ENCODE measurements around the gene UQCC5.

The UQCC5 gene

DNA sequence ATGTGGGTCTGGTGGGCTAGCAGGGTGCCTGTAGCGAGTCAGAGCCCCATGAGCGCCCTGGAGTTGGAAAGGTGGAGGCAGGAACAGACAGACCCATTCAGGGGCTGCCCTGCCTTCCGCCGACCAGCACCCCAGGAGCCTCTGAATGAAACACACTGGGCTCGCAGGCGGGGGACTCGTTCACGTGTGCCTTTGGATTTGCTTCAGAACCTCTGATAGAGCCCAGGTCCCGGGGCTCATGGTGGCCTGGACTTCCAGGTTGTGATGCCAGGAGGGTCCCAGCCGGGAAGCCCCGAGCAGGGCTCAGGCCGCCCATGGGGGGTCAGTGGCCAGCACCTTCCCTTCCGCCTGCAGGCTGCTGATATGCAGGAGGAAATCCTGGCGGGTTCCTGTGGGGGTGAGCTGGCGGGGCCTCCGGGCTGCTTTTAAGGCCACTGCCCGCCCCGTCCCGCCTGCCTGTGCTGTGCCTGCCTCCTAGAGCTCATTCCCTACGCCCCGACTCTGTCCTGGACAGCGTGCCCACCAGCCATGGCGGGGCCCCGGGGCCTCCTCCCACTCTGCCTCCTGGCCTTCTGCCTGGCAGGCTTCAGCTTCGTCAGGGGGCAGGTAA lies 41.4 kb upstream of the UQCC5 start, which contains the start of gene STAB1:
Gene STAB1 (plus strand): TSS at position 453 of the 610 bp plus-strand sequence. CDS start 76 bp downstream, at position 529.
- H3K4me1 ChIP-seq: peaks cover 0 to 23% (median 0%) of the 10 kb centered on the region in 4 donors
- H3K9me3 ChIP-seq: no peaks in the 10 kb centered on the region
- H3K36me3 ChIP-seq: peaks cover 30 to 40% (median 33%) of the 10 kb centered on the region in 3 donors
- intact Hi-C loops (cut with DNase I; ENCODE audit: low total_unique reads): no loop called here
- H3K4me3 ChIP-seq: peak within 1 kb of the TSS; percentile 37 to 39
- peak within 1 kb of the TSS; percentile 9 to 42 for H3K27ac ChIP-seq
- H3K27me3 ChIP-seq: no peaks in the 10 kb centered on the region
- TF ChIP-seq, protein P1, sequence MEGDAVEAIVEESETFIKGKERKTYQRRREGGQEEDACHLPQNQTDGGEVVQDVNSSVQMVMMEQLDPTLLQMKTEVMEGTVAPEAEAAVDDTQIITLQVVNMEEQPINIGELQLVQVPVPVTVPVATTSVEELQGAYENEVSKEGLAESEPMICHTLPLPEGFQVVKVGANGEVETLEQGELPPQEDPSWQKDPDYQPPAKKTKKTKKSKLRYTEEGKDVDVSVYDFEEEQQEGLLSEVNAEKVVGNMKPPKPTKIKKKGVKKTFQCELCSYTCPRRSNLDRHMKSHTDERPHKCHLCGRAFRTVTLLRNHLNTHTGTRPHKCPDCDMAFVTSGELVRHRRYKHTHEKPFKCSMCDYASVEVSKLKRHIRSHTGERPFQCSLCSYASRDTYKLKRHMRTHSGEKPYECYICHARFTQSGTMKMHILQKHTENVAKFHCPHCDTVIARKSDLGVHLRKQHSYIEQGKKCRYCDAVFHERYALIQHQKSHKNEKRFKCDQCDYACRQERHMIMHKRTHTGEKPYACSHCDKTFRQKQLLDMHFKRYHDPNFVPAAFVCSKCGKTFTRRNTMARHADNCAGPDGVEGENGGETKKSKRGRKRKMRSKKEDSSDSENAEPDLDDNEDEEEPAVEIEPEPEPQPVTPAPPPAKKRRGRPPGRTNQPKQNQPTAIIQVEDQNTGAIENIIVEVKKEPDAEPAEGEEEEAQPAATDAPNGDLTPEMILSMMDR (IDR thresholded peaks at IDR 0.05): no peak
- DNase-seq: peak in 1 of 2 donors; percentile 66

DNA sequence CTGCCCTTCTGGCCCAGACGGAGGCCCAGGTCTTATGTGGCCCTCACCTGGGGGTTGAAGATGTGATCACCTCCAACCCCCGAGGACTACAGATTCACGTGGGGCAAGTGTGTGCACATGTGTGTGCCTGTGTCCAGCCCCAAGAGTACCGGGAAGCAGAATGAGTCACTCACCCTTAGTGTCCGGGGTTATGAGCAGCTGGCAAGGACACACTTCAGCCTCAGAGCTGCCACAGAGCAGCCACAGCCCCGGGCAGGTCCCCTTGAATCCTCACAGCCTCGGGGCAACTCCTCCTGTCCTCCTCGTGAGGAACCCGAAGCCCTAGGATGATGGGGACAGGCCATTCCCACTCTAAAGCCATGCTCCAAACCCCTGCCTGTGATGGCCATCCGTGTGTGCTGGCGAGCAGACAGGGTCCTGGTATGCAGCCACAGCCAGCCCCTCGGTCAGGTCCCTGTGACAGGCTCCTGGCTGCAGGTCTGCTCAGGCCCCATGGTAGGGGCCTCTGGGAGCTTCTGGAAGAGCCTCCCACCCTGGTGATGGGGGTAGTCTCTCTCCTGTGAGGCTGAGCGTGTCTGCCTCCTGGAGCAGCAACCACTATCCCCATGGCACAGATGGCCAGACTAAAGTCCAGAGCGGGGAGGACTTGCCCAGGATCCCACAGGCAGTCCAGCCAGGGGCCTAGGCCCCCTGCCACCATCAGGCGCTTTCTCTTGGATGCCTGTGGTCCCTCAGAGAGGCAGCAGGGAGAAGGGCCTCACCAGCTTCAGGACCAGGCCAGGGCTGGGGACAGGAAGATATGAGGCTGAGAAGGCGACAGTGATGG lies 40.4 kb upstream of the UQCC5 start:
- no peak for DNase-seq
- intact Hi-C loops (cut with DNase I; ENCODE audit: low total_unique reads): no loop called here
- TF ChIP-seq, protein P1 (IDR thresholded peaks at IDR 0.05): no peak
- no peaks in the 10 kb centered on the region for H3K27me3 ChIP-seq
- peaks cover 20 to 30% (median 23%) of the 10 kb centered on the region in 3 donors for H3K36me3 ChIP-seq
- H3K9me3 ChIP-seq: no peaks in the 10 kb centered on the region
- H3K4me1 ChIP-seq: peaks cover 0 to 16% (median 0%) of the 10 kb centered on the region in 4 donors
- peak overlapping the region; percentile 37 to 39 for H3K4me3 ChIP-seq
- H3K27ac ChIP-seq: peak overlapping the region; percentile 9 to 42

GRCh38 chr3:52498137-52499054 lies 38.0 kb upstream of the UQCC5 start:
- intact Hi-C loops (cut with DNase I; ENCODE audit: low total_unique reads): no loop called here
- DNase-seq: peak; percentile 73 to 79
- Histone ChIP-seq H3K4me1 (peaks cover 0 to 16% (median 0%) of the 10 kb centered on the region in 4 donors), H3K36me3 (peaks cover 0 to 6% (median 0%) of the 10 kb centered on the region in 3 donors), H3K4me3 (no peak overlapping the region), H3K27me3 (no peaks in the 10 kb centered on the region), H3K27ac (no peak overlapping the region), H3K9me3 (no peaks in the 10 kb centered on the region)
- TF ChIP-seq, protein P1 (IDR thresholded peaks at IDR 0.05): no peak

DNA sequence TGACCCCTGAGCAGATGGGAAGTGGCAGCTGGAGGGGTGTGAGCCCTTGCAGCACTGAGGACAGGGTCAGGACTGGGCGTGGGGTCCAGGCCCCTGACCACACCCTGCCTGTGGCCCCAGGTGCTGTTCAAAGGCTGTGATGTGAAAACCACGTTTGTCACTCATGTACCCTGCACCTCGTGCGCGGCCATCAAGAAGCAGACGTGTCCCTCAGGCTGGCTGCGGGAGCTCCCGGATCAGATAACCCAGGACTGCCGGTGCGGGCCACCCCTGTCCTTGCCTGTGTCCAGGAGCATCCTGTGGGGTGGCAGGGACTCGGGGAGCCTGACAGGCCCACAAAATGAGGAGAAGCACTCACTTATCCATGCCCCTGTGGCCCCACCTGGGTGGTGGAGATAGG lies 35.4 kb upstream of the UQCC5 start:
- no peaks in the 10 kb centered on the region for H3K9me3 ChIP-seq
- H3K4me1 ChIP-seq: peaks cover 0 to under 1% (median 0%) of the 10 kb centered on the region in 4 donors
- DNase-seq: no peak
- no peak overlapping the region for H3K4me3 ChIP-seq
- intact Hi-C loops (cut with DNase I; ENCODE audit: low total_unique reads): no loop called here
- no peaks in the 10 kb centered on the region for H3K27me3 ChIP-seq
- H3K27ac ChIP-seq: no peak overlapping the region
- TF ChIP-seq, protein P1 (IDR thresholded peaks at IDR 0.05): no peak
- peaks cover 0 to 4% (median 0%) of the 10 kb centered on the region in 3 donors for H3K36me3 ChIP-seq

- Histone ChIP-seq H3K4me3 (no peak overlapping the region), H3K9me3 (no peaks in the 10 kb centered on the region), H3K36me3 (peaks cover 0 to 4% (median 0%) of the 10 kb centered on the region in 3 donors), H3K27ac (no peak overlapping the region), H3K27me3 (no peaks in the 10 kb centered on the region), H3K4me1 (no peaks in the 10 kb centered on the region)
- TF ChIP-seq, protein P1 (IDR thresholded peaks at IDR 0.05): no peak
- DNase-seq: no peak
- intact Hi-C loops (cut with DNase I; ENCODE audit: low total_unique reads): no loop called here
Measured at GRCh38 chr3:52502001-52502400, 34.4 kb upstream of the UQCC5 start.

All from tibial artery (tissue), 4 donors.